Endodermal cell (in vitro differentiated cells): Measurements from ENCODE around the gene DNM1. TPM values are rescaled to one million over a fixed set of nuclear protein-coding genes. Genes with fewer than 3 reads are reported as not detected.

Source experiments
- DNase-seq: peaks from one replicate; pipeline ENCODE4 v3.0.0-alpha.2; 2017
- H3K27ac ChIP-seq: 2 replicates; pipeline ENCODE4 v1.5.1; 2013; ENCODE audit warnings: mild to moderate bottlenecking, low read depth, low read length, moderate library complexity
- H3K27me3 ChIP-seq: 2 replicates; pipeline ENCODE4 v1.6.1; 2013; ENCODE audit warnings: mild to moderate bottlenecking, low read length, moderate library complexity; ENCODE audit not compliant: insufficient read depth, control insufficient read depth, poor library complexity, severe bottlenecking
- H3K36me3 ChIP-seq: 2 replicates; pipeline ENCODE4 v1.7.0; 2013; ENCODE audit warnings: mild to moderate bottlenecking, low read length, moderate library complexity; ENCODE audit not compliant: control insufficient read depth, insufficient read depth
- H3K4me1 ChIP-seq: one replicate; pipeline ENCODE4 v1.7.0; 2013; ENCODE audit warnings: low read length; ENCODE audit not compliant: control insufficient read depth, insufficient read depth
- H3K4me3 ChIP-seq: 2 replicates; pipeline ENCODE4 v1.5.1; 2013; ENCODE audit warnings: mild to moderate bottlenecking, low read length, moderate library complexity
- H3K9ac ChIP-seq: 2 replicates; pipeline ENCODE4 v1.6.1; 2013; ENCODE audit warnings: mild to moderate bottlenecking, low read length, moderate library complexity; ENCODE audit not compliant: poor library complexity, severe bottlenecking; ENCODE audit errors: extremely low read depth
- H3K9me3 ChIP-seq: 2 replicates; pipeline ENCODE4 v1.6.1; 2013; ENCODE audit warnings: mild to moderate bottlenecking, low read length, moderate library complexity; ENCODE audit not compliant: control insufficient read depth
- H3K27ac Mint-ChIP-seq: 2 replicates; pipeline ENCODE4 v1.8.0; 2020; ENCODE audit warnings: mixed read lengths
- H3K27me3 Mint-ChIP-seq: 2 replicates; pipeline ENCODE4 v1.8.0; 2021; ENCODE audit warnings: mild to moderate bottlenecking, mixed read lengths; ENCODE audit not compliant: insufficient read depth
- H3K36me3 Mint-ChIP-seq: 2 replicates; pipeline ENCODE4 v1.8.0; 2020; ENCODE audit warnings: low read depth, mixed read lengths
- H3K4me1 Mint-ChIP-seq: 2 replicates; pipeline ENCODE4 v1.8.0; 2020; ENCODE audit warnings: mixed read lengths
- H3K4me3 Mint-ChIP-seq: 2 replicates; pipeline ENCODE4 v1.8.0; 2020; ENCODE audit warnings: mild to moderate bottlenecking, moderate library complexity, mixed read lengths
- H3K9me3 Mint-ChIP-seq: 2 replicates; pipeline ENCODE4 v1.8.0; 2020; ENCODE audit warnings: mild to moderate bottlenecking, mixed read lengths
- CTCF ChIP-seq: fragments of 200-600 bp; sonication (generic); conservative IDR thresholded peaks from 2 replicates; pipeline ENCODE4 v1.5.0; 2021; ENCODE audit warnings: antibody characterized with exemption, mild to moderate bottlenecking
- WGBS, 2 experiments: methylation state at CpG; one replicate each; pipeline versions ENCODE4 v1.1.5 to v1.1.7; 2013; ENCODE audit warnings: missing lambda C conversion rate in 2 of 2, mixed read lengths in 1 of 2; ENCODE audit not compliant: insufficient coverage in 1 of 2, insufficient read length in 1 of 2; 5-methylcytosine and 5-hydroxymethylcytosine counted together
- total RNA-seq, 2 donors: library from RNA; stranded (reverse); fragmentation: NEBNext Ultra II Directional in 1 of 2; extraction: Animal tissue kit (Norgen Biotek cat#: 25700) in 1 of 2; gene quantifications; 2 replicates in 1 of 2; 3 replicates in 1 of 2; pipeline ENCODE4 v1.2.1, GENCODE V29; 2021

Gene DNM1
- total RNA-seq, 2 donors from 2014 or later = 55.8 to 147 TPM

GRCh38 chr9:128175726-128176125, 27.5 kb upstream of the DNM1 start:
- Mint-ChIP-seq H3K9me3 (peaks cover 5% of the 10 kb centered on the region), H3K27me3 (no peaks in the 10 kb centered on the region), H3K4me3 (no peak overlapping the region), H3K27ac (no peak overlapping the region), H3K4me1 (no peaks in the 10 kb centered on the region), H3K36me3 (peaks cover 69% of the 10 kb centered on the region)
- 89% methylated on average over 2 of the region's 2 CpGs; no CpG with 5 or more reads in 1 of the 2 experiments for WGBS, 2 experiments
- Histone ChIP-seq H3K27me3 (no peaks in the 10 kb centered on the region), H3K4me3 (no peak overlapping the region), H3K9ac (no peak overlapping the region), H3K4me1 (no peaks in the 10 kb centered on the region), H3K9me3 (peaks cover 15% of the 10 kb centered on the region), H3K27ac (no peak overlapping the region), H3K36me3 (peaks cover 71% of the 10 kb centered on the region)
- no peak for DNase-seq
- no peak for TF ChIP-seq CTCF

GRCh38 chr9:128178806-128179431, 24.3 kb upstream of the DNM1 start:
- H3K27me3 ChIP-seq = no peaks in the 10 kb centered on the region
- H3K27me3 Mint-ChIP-seq = no peaks in the 10 kb centered on the region
- 96 to 97% methylated on average over 10 to 11 of the region's 11 CpGs for WGBS, 2 experiments
- peaks cover 15% of the 10 kb centered on the region for H3K9me3 ChIP-seq
- DNase-seq = no peak
- peaks cover 82% of the 10 kb centered on the region for H3K36me3 Mint-ChIP-seq
- H3K9ac ChIP-seq = no peak overlapping the region
- no peaks in the 10 kb centered on the region for H3K4me1 ChIP-seq
- peaks cover 7% of the 10 kb centered on the region for H3K9me3 Mint-ChIP-seq
- no peak overlapping the region for H3K4me3 ChIP-seq
- H3K27ac ChIP-seq = no peak overlapping the region
- no peak overlapping the region for H3K4me3 Mint-ChIP-seq
- peaks cover 87% of the 10 kb centered on the region for H3K36me3 ChIP-seq
- no peak for TF ChIP-seq CTCF
- no peak overlapping the region for H3K27ac Mint-ChIP-seq
- no peaks in the 10 kb centered on the region for H3K4me1 Mint-ChIP-seq

- H3K27me3 Mint-ChIP-seq = no peaks in the 10 kb centered on the region
- H3K36me3 Mint-ChIP-seq = peaks cover 78% of the 10 kb centered on the region
- H3K4me3 Mint-ChIP-seq = no peak overlapping the region
- 94 to 98% methylated on average over 7 to 8 of the region's 8 CpGs for WGBS, 2 experiments
- Histone ChIP-seq H3K9me3 (peaks cover 15% of the 10 kb centered on the region), H3K27ac (no peak overlapping the region), H3K27me3 (no peaks in the 10 kb centered on the region), H3K9ac (no peak overlapping the region), H3K4me1 (no peaks in the 10 kb centered on the region), H3K36me3 (peaks cover 82% of the 10 kb centered on the region), H3K4me3 (no peak overlapping the region)
- H3K9me3 Mint-ChIP-seq = peaks cover 7% of the 10 kb centered on the region
- no peak for TF ChIP-seq CTCF
- DNase-seq = no peak
- no peak overlapping the region for H3K27ac Mint-ChIP-seq
- no peaks in the 10 kb centered on the region for H3K4me1 Mint-ChIP-seq
These were observed 23.2 kb upstream of the DNM1 start for GRCh38 chr9:128180001-128180400.
